Mesenteric fat pad (tissue), 1 donor: ENCODE data around the gene ABR. TPM values are rescaled to one million over a fixed set of nuclear protein-coding genes. Genes with fewer than 3 reads are reported as not detected.
"Not testable (repeated sequence)": the region's sequence is repeated elsewhere in the genome, so short reads cannot be mapped to it uniquely, and the experiment has no call there.

ENCODE experiments used
- DNase-seq: peaks from one replicate; pipeline ENCODE4 v3.0.0-alpha.2; 2020; ENCODE audit warnings: low spot score
- total RNA-seq: library from RNA; stranded (reverse); fragmentation: NEBNext Ultra II Directional; extraction: Animal tissue kit (Norgen Biotek cat#: 25700); gene quantifications from one replicate; pipeline ENCODE4 v1.2.1, GENCODE V29; 2021
- donor health status: DM: yes; HTN: yes; CAD: no.

The ABR gene
- total RNA-seq, 1 donor from 2014 or later, result 103 TPM

DNA sequence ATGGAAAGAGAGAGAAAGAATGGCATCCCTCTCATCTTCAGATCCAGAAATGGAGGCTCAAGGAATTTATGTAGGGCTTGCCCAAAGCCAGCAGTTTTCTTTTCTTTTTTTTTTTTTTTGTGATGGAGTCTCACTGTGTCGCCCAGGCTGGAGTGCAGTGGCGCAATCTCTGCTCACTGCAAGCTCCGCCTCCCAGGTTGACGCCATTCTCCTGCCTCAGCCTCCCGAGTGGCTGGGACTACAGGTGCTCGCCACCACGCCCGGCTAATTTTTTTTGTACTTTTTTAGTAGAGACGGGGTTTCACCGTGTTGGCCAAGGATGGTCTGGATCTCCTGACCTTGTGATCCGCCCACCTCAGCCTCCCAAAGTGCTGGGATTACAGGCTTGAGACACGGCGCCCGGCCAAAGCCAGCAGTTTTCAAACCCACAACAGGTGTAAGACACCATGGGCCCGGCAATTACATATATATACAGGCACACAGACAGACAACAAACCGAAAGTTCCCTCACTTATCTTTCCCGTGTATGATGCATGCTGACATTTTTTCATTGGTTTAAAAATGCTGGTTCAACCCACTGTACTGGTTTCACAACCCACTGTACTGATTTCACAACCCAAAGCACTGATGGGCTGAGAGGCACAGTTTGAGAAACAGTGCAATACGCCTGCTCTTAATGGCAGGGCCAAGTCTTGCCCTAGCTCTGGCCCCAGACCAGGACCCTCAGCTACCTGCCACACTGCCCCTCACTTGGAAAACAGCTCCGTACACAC, 81.6 kb downstream of the ABR start:
- DNase-seq, result not testable (repeated sequence)

DNA sequence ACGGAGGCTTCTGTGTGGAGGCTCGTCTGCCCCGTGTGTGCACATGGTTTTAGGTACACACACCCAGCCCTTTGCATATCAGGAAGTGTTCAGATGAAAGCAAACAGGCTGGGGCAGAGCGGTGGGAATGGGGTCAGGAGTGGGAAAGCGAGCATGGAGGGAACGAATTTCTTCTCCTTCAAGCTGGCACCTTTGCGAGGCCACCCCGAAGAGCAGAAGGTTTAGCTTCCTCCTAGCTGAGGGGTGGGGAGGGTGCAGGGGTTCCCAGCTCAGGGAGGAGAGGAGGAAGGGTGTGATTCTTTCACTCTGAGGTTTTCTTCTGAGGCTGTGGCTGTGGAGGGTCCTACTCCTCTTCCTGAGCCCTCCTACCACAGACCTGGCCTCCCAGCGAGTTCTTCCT, 83.6 kb downstream of the ABR start:
- no peak for DNase-seq

DNA sequence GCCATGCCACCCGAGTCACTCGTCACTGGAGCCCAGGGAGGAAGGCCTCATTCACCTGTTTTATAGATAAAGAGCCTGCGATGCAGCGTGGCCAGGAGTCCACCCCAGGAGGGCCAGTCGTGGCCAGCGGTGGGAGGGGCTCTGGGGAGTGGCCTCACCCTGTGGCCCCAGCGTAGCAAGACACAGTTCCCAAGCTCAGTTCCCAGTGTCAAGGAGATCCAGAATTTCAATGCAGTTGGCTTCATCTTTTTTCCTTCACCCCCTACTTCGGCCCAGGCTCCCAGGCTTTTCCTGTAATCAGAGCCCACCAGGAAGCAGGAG, 84.0 kb downstream of the ABR start:
- no peak for DNase-seq

DNA sequence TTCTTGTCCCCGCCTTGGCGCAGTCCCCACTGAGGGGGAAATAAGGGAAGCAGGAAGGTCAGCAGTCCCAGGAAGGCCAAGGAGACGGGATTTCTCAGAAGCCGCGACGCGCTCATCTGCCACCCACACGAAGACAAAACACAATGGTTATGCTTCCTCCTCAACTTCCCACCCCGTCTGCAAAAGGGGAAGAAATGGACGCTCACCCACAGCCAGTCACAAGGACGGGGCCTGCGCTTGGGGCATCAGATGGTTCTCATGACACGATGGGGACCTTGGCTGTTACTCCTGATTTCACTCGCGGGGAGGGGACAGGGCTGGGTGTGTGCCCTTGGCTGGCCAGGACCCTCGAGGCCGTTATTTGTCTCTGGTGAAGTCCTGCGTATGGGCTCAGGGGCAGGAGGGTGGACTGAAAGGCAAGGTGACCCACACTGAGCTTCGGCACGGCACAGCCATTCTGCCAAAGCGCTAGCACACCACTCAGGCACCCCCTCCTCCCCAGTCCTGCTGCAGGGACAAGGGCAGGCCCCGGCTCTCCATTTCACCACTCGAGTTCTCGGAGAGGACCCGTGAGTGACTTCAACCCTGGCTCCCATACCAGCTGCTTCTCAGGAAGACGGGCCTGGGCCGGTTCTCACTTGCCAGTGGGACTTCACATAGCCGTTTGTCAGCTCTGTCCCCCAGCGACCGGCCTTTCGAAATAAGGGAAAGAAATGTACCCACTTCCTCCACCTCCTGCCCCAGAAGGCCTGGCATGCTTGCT, 84.5 kb downstream of the ABR start:
- DNase-seq, result no peak

DNA sequence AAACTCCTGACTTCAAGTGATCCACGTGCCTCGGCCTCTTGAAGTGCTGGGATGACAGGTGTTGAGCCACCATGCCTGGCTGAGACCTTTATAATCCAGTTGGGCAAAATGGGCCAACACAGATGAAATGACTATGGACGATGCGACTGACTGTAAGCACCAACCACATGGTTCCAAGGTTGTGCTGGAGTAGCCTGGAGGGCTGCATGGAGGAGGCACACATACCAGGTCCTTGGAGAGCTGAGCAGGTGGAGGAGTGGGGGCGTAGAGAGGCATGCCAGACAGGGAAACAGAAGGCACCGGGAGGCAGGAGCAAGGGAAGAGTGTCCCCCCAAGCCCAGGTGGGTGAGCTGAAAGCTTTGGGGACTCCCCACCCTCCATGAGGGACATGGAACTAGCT, 85.2 kb downstream of the ABR start:
- DNase-seq, result no peak

DNA sequence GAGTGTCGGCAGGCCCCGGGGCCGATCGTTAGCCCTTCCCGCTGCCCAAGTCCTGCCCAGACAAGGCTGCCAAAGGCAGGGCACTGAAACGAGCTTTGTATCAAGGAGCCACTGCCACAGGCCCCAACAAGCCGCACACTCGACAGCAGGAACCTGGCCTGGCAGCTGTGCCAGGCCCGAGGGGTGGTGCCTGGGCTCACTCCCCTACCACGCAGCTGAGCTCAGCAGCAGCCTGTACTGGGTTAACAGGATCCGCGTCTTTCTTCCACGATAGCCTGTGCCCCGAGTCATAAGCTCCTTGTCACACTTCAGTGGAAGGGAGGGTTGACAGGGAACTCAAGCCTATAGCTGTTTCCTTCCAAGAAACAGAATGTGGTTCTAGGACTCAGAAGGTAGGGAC, 87.9 kb downstream of the ABR start:
- no peak for DNase-seq

DNA sequence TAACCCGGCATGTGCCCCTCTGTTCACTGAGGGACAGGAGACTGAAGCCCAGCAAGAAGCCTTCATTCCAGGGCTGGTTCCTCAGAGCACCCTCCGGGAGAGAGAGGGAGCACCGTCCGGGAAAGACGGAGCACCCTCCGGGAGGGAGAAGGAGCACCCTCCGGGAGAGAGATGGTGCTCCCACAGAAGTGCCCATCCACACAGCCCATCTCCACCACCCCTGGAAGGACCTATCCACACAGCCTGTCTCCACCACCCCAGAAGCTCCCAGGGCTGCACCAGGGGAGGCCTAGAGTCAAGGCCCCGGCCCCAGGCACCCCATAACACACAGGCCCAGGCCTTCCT, 88.6 kb downstream of the ABR start:
- DNase-seq, result no peak

DNA sequence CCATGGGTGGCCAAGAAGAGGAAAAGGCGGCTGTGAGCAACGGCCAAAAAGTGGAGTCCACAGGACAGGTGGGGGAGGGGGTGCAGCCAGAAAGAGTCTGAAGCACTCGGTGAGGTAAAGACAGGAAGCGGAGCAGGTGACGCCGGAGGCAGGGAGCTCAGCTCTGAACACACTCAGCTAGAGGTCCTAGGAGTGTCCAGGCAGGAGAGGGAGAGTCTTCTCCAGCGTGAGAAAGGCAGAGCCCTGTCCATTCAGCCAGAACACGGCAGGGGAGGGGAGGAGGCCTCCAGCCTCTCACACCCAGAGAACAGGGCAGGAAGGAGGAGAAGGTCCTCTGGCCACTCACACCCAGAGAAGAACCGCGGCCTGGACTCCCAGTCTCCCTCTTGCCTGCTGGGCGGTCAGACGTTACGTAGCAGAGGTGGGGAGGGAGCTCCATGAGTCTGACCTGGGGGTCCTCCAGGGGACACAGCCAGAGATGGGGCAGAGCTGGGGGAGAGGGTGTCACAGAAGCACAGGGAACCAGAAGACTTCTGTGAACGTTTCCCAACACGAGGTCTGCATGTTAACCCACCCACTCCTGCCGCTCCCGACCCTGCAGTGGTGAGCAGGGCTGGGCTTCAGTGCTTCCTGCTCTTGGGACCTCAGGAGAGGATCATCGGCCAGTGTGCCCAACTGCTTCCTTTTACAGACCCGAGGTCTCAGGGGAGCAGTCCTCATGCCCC, 89.2 kb downstream of the ABR start:
- no peak for DNase-seq

DNA sequence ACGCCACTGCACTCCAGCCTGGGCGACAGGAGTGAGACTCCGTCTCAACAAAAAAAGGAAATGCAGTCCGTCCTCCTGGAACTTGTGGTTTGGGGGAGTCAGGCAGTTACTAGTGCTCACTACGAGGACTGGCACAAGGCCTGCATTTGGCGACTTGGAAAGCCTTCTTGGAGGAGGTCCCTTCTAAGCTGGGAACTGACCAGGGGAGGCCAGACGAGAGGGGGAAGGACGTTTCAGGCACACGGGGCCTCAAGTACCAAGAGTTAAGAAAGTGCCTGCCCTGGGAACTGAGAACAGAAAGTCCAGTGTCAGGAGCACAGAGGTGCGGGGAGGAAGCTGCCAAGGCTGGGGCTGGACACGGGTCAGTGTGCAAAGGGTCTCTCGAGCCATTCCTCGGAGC, 89.9 kb downstream of the ABR start:
- no peak for DNase-seq

DNA sequence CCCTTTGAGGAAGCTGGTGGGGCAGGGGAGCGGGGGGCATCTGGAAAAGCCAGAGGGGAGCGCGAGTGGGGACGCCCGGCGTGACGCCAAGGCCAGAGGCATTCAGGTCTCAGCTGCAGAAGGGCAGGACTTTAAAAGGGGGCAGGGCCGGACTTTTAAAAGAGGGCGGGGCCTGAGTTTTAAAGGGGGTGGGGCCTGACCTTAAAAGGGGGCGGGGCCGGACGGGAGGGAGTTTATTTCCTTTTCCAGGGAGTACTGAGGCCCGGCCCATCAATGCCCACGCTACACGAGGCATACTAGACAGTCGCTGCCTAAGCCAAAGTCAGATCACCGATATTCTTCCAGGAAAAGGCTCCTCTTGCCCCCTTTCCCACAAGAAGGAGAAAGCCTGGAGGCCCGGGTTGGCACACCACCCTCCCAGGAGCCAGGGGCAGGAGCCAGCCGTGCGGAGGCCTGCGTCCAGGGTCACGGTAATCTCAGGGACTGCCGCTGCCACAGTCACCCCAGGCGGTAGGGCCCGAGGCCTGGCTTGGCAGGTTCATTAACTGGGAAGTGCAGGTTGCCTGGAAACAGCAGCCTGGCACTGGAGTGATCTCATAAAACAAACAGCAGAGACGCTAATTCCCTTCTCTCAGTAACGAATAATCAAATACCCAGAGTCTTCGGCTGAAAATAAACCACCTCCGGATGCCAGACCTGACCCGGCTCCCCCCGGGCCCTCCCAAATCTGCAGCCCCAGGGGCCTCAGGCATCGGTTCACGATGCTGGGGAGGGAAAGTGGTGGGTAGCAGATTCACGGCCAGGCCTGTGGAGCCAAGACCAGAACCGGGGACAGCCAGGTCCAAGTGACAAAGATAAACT, 92.2 kb downstream of the ABR start:
- DNase-seq, result no peak

DNA sequence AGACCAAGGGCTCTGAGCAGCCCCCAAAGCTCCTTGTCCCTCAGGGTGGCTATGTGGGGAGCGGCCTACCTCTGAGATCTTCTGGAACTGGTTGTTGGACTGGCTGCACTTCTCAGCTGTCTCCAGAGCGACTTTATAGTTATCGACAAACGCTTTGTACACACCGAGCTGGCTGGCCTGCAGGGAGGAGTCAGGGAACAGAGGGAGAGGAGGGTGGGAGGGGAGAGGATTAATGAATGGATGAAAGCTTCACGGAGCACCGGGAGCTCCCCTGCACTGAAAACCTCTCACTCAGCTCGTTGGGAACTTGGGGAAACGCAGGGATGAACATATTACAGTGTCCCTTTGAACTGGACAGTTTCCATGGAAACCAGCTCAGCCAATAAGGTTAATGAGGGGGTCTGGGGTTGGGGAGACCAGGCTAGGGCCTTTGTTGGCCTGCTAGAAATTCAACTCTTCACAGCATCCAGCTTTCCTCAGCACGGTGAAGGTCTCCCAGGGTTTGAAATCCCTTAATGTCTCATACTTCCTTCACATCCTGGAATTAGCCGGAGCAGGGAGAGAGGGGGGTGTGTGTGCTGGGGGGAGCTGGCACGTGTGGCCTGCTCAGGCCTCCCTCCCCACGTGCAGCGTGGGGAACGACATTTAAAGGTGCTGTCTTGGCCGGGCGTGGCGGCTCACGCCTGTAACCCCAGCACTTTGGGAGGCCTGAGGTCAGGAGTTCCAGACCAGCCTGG, 96.2 kb downstream of the ABR start:
- DNase-seq, result no peak

DNA sequence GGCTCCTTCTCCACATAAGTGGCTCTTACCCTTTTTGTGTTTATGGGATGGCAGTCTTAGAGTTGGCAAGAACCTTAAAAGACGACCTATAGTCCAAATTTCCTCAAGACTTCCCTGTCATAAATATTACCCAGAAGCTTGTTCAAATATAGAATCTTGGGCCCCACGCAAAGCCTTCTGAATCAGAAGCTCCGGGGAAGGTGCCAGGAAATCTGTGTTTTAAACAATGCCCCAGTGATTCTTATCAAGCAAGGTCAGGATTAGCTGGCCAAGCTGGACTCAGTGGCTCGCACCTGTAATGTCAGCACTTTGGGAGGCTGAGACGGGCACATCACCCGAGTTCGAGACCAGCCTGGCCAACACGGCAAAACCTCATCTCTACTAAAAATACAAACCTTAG, 97.2 kb downstream of the ABR start:
- no peak for DNase-seq

DNA sequence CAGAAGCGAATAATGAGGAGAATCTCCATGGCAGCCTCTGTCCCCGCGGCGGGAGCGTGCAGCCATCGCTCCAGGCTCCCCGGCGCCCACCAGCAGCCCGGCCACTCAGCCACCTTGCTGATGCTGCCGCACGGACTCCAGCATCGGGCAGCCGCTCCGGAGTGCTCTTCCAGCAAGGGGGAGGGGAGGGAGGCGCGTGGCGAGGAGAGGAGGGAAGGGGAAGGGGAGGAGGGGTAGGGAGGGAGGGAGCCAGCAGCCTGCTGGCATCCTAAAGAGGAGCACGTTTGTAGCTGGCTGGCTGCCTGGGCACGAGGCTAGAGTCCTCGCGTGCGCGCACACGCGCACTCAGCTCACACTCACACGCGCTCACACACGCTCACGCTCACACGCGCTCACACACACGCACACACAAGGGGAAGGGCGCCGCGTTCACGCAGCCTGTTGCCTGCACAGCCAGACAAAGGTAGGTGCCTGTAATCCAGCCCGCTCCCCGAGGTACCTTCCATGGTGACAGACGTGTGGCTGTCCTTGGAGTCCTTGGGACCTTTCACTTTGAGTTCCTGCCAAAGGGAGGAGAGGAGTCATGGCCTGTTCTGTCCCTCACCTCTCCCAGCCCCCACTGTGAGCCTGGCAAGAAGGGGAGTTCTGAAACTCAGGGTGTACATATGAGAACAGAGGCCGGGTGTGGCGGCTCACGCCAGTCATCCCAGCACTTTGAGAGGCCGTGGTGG, 100.8 kb downstream of the ABR start:
- no peak for DNase-seq

DNA sequence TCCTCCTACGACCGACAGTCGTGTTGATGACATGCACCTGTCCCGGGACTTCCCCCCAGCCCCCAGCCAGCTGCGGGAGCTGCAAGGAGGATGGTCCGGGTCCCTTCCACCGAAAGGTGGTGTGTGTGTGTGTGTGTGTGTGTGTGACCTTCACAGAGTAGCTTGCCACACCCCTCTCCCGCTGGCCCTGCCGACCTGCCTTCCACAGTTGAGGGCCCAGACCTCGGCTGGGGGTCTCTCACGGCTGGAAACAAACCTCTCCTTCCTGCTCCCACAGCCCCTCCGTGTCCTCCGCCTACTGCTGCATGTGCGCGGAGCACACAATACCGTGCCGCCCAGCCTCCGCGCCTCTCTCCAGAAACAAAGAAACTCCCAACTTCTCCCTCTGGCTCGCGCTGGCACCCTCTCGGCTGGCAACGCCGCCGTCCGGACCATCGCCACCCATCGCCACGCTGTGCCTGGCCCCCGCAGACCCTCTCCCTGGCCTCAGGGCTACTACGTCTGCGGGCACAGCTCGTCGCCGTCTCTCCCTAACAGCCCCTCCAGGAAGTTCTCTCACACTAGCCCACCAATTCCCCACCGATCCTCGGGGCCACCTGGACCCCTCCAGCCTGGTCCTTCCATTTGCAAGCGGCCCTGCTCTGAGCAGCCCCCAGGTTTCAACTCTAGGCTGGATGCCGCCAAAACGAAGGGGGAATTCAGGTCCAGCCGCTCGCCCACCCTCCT, 101.6 kb downstream of the ABR start:
- DNase-seq, result no peak

DNA sequence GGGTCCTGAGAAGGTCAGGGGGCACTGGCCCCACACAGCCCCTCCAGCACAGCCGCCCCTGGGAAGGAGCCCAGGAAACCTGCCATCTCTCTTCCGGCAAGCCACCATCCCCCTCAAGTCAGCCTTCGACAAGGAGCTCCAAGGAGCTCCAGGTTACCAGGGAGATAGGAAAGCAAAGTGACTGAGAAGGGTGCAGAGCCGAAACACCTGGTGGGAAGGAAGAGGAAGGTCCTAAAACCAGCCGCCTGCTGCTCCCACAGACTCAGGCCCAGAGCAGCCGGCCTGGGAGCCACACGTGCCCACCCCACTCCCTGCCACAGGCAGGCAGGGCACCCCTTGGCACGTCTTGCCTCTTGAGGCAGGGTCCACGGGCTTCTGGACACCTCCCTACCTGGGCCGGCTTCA, 102.2 kb downstream of the ABR start:
- DNase-seq, result no peak

DNA sequence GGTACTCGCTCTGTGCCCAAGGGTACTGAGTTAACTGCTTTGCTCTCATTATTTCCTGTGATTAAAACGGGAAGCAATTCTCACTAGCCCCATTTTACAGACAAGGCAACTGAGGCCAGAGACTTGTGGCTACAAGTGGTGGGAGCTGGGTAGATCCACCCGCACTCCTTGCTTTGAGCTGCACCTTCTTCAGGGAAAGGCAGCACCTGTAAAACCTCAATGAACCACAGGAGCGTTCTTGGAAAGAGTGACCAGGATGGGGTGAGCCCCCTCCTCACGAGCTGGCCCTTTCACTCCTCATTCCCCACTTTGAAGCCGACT, 102.8 kb downstream of the ABR start:
- DNase-seq, result no peak

DNA sequence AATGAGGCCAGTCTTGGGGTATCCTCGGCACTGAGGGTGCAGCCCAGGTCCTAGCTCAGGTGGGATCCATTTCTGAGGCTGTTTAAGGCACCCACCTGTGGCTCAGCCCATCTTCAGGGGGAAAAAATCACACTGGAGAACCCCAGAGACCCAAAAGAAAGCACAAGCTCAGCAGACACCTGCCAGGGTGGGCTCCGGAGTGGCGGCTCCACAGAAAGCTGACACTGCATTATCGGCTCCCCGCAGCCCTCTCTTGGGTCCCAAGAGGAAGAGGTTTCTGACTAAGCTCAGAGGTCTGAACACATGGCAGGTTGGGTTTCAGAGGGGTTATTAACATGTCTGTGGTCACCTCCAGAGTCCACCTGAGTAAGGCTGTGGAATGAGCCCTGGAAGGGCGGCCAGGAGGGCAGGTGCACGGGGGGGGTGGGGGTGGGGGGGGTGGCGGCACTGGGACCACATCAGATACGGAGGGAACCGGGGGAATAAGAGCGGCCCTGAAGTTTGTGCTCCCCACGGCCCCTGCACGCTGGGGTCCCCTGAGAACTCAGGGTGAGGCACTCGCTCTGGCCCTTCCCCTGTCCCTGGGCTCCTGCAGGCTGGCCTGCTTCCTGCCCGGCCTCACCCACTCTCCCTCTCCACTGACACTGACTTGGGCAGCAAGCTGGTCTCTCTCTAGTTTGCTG, 103.3 kb downstream of the ABR start:
- DNase-seq, result no peak

DNA sequence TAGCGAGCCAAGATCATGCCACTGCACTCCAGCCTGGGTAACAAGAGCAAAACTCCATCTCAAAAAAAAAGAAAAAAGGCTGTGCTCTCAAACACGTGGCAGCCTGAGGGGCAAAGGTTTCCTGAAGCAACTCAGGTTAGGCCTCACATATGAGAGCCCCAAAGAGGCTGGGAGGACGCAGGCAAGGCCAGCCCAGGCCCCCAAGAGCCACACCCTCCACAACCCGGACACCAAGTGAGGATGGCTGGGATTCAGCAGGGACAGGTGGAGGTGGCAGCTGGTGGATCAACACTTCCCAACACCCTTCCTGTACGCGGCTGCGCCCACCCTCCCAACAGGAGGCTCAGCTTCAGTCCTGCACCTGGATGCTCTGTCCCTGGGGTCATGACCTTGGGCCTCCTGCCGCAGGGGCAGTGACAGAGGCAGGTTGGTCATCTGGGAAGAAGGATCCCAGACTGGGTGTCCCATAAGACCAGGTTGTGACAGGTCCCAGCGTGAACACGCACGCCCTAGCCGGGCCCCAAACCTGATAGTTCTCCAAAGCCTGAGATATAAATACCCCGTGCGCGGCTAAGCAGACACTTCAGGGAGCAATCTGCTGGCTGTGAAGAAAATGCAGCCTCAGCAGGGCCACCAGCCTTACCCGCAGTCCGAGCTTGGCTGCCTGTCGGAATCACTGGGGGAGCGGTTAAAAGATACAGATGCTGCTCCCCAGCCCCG, 104.7 kb downstream of the ABR start:
- DNase-seq, result no peak
